Measurements from ENCODE around the gene FCN2.

Gene FCN2

DNA sequence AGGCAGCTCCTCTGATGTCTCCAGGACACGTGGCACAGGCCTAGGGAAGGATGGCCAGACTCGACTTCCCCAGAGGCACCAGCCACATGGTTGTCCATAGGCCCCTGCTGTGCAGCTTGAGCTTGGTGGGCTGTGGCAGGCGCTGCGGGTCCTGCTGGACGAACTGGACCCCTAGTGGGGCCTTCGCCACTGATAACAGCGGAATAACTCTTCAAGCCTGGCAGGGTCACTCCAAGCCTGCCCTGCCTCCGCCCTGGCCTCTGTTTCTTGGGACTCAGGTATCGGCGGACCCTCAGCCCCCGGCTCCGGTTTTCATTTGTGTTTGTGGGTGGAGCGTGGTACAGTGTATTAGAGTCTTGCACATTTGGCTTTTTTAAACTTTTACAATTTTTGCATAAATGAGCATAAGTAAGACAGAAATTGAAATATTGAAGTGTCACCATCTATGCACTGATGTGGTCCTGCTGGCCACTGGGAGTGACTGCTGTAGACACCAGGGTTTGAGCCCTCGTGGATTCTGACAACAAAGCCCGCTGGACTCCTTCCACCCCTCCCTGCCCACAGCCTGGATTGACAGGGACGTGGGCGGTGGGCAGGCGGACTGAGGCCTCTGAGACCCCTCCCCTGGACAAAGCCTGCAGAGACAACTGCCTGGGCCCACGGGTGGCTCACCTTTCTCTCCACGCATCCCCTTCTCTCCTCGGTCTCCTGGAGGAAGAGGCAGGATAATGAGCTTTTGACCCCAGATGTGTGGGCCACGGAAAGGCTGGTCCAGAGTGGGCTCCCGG lies 33.3 kb downstream of the FCN2 start:
- peaks cover 25% of the 10 kb centered on the region for H3K27me3 ChIP-seq (ENCODE audit: insufficient read depth, poor library complexity, severe bottlenecking)
- DNase-seq (ENCODE audit: low spot score) (no peak), ATAC-seq (ENCODE audit: low read depth) (no peak)
- no peaks in the 10 kb centered on the region for H3K4me1 ChIP-seq (ENCODE audit: insufficient read depth, poor library complexity, severe bottlenecking)
- no peak overlapping the region for H3K4me3 ChIP-seq (ENCODE audit: severe bottlenecking)
- no peak overlapping the region for H3K27ac ChIP-seq (ENCODE audit: poor library complexity, severe bottlenecking)
- TF ChIP-seq, protein P1, sequence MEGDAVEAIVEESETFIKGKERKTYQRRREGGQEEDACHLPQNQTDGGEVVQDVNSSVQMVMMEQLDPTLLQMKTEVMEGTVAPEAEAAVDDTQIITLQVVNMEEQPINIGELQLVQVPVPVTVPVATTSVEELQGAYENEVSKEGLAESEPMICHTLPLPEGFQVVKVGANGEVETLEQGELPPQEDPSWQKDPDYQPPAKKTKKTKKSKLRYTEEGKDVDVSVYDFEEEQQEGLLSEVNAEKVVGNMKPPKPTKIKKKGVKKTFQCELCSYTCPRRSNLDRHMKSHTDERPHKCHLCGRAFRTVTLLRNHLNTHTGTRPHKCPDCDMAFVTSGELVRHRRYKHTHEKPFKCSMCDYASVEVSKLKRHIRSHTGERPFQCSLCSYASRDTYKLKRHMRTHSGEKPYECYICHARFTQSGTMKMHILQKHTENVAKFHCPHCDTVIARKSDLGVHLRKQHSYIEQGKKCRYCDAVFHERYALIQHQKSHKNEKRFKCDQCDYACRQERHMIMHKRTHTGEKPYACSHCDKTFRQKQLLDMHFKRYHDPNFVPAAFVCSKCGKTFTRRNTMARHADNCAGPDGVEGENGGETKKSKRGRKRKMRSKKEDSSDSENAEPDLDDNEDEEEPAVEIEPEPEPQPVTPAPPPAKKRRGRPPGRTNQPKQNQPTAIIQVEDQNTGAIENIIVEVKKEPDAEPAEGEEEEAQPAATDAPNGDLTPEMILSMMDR (IDR thresholded peaks at IDR 0.05; ENCODE audit: poor library complexity, severe bottlenecking), result no peak
- H3K36me3 ChIP-seq (ENCODE audit: low read depth), result no peaks in the 10 kb centered on the region
- H3K9me3 ChIP-seq (ENCODE audit: severe bottlenecking), result no peaks in the 10 kb centered on the region

DNA sequence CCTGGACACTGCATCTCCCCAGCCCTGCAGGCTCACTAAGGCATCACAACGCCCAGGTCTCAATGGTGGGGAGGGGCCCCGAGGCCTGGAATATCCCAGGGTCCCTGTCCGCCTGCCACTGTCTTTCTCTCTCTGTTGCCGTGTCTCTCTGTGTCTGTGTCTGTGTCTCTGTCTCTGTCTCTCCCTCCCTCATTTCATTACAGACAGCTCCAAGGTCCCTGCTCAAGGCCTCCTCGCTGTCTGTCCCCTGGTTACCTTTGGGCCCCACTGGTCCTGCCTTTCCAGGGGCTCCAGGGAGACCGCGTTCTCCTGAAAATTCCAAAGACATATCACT lies 33.9 kb downstream of the FCN2 start:
- peaks cover 22% of the 10 kb centered on the region for H3K27me3 ChIP-seq (ENCODE audit: insufficient read depth, poor library complexity, severe bottlenecking)
- TF ChIP-seq, protein P1 (IDR thresholded peaks at IDR 0.05; ENCODE audit: poor library complexity, severe bottlenecking), result no peak

DNA sequence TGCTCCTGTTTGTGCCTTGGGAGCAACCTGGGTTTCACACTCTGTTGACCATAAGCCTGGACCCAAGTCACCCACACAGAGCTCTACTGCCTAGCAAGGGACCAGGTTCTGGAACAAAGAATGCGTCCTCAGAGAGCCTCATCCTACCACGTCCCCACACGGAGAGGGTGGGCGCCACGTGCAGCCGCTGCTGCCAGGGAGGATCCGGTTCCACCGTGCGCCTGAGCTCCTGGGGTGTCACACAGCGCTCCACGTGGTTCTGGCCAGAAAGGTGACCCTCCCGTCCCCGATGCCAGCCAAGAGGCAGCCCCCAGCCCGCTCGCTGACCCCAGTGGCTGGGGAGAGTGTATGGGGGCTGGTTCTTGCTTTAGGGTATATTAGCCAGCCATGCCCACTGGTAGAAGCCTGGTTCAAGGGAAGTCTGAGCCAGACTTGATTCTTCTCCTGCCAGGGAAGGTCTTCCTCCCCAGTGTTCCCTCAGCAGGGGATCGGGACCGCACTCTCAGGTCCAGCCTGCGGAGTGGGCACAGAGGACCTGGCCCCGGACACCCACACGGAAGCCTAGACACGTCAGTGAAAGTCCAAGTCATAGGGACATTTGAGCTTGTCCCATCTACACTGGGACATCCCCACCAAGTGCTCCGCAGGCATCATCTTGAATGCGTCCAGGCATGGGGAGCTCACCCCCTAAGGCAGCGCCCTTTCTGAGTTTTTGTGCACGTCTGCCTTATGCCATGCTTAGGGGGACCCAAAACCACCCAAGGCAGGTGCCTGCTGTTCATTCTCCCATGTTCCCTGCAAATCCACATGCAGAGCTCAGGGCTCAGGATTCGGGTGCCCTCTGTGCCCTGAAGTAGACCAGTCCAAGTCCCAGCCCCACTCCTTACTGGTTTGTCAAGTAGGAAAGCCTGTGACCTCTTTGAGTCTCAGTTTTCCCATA lies 34.7 kb downstream of the FCN2 start:
- Histone ChIP-seq H3K4me3 (ENCODE audit: severe bottlenecking) (no peak overlapping the region), H3K4me1 (ENCODE audit: insufficient read depth, poor library complexity, severe bottlenecking) (no peaks in the 10 kb centered on the region), H3K36me3 (ENCODE audit: low read depth) (no peaks in the 10 kb centered on the region), H3K27me3 (ENCODE audit: insufficient read depth, poor library complexity, severe bottlenecking) (peaks cover 13% of the 10 kb centered on the region), H3K9me3 (ENCODE audit: severe bottlenecking) (peaks cover 4% of the 10 kb centered on the region), H3K27ac (ENCODE audit: poor library complexity, severe bottlenecking) (no peak overlapping the region)
- no peak for DNase-seq (ENCODE audit: low spot score)
- TF ChIP-seq, protein P1 (IDR thresholded peaks at IDR 0.05; ENCODE audit: poor library complexity, severe bottlenecking), result no peak
- ATAC-seq (ENCODE audit: low read depth), result no peak

More for the DNA sequence above, 33.9 kb downstream of the FCN2 start:
- no peak overlapping the region for H3K4me3 ChIP-seq (ENCODE audit: severe bottlenecking)
- DNase-seq (ENCODE audit: low spot score) (no peak), ATAC-seq (ENCODE audit: low read depth) (no peak)
- no peaks in the 10 kb centered on the region for H3K9me3 ChIP-seq (ENCODE audit: severe bottlenecking)
- H3K36me3 ChIP-seq (ENCODE audit: low read depth), result no peaks in the 10 kb centered on the region
- no peak overlapping the region for H3K27ac ChIP-seq (ENCODE audit: poor library complexity, severe bottlenecking)
- H3K4me1 ChIP-seq (ENCODE audit: insufficient read depth, poor library complexity, severe bottlenecking), result no peaks in the 10 kb centered on the region

GRCh38 chr9:134916161-134916665 lies 35.6 kb downstream of the FCN2 start:
- Histone ChIP-seq H3K27ac (ENCODE audit: poor library complexity, severe bottlenecking) (no peak overlapping the region), H3K36me3 (ENCODE audit: low read depth) (no peaks in the 10 kb centered on the region), H3K4me1 (ENCODE audit: insufficient read depth, poor library complexity, severe bottlenecking) (no peaks in the 10 kb centered on the region), H3K27me3 (ENCODE audit: insufficient read depth, poor library complexity, severe bottlenecking) (peaks cover 11% of the 10 kb centered on the region), H3K9me3 (ENCODE audit: severe bottlenecking) (peaks cover 4% of the 10 kb centered on the region), H3K4me3 (ENCODE audit: severe bottlenecking) (no peak overlapping the region)
- no peak for ATAC-seq (ENCODE audit: low read depth)
- TF ChIP-seq, protein P1 (IDR thresholded peaks at IDR 0.05; ENCODE audit: poor library complexity, severe bottlenecking), result no peak
- no peak for DNase-seq (ENCODE audit: low spot score)

All from RWPE2 (cell line).